Measurements from ENCODE around the gene CCDC152.
"Not testable (repeated sequence)": the region's sequence is repeated elsewhere in the genome, so short reads cannot be mapped to it uniquely, and the experiment has no call there.

CCDC152 gene

DNA sequence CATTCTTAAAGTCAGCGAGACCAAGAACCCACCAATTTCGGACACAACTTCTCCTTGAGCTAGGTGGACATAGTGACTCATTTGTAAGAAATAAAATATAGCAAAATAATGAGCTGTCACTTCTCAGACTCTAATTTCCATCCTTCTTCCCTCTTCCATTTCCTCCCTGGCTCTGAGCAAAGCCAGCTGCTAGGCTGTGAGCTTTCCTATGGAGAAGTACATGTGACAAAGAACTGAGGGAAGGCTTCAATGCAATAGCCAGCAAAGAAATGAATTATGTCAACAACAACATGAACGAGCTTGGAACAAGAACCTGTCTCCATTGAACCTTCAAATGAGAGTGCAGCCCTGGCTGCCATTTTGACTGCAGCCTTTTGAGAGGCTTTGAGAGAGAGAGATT lies 81.0 kb downstream of the CCDC152 start:
- no peaks in the 10 kb centered on the region for H3K27me3 Mint-ChIP-seq
- H3K27ac Mint-ChIP-seq: no peak overlapping the region
- peaks cover 23% of the 10 kb centered on the region for H3K9me3 Mint-ChIP-seq
- no peak overlapping the region for H3K4me3 Mint-ChIP-seq
- no peaks in the 10 kb centered on the region for H3K36me3 Mint-ChIP-seq (ENCODE audit: low read depth)
- H3K4me1 Mint-ChIP-seq (ENCODE audit: low read depth): peaks cover 15% of the 10 kb centered on the region
- intact Hi-C loops (cut with micrococcal nuclease): no loop called here

DNA sequence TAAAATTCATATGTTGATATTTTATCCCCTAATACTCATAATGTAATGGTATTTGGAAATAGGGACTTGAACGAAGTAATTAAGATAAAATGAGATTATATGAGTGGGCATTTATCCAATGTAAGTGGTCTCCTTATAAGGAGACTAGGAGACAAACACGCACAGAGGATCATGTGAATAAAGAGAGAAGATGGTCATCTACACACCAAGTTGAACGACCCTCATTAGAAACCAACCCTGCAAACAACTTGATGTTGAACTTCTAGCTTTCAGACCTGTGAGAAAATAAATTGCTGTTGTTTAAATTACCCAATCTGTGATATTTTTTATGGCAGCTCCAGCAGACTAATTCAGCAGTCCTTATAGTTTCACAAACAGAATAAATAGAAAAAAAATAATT lies 82.6 kb downstream of the CCDC152 start:
- no peak overlapping the region for H3K27ac Mint-ChIP-seq
- intact Hi-C loops (cut with micrococcal nuclease): no loop called here

DNA sequence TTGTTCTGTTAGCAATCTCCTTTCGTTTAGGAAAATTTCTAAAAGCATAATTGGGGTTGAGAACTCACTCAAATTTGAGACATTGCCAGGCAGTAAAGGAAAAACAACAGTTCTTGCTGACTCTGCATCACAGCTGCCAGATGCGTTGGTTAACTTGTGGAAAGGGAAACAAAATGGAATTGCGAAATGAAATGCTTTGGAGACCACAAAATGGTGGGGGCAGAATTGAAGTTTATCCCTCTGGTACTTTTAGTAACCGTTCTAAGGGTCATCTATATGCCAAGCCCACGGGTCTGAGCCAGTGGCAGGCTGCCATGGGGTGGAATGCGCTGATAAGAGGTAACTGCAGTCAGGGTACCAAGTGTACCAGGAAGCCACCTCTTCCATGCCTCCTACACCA lies 83.7 kb downstream of the CCDC152 start:
- no peaks in the 10 kb centered on the region for H3K36me3 Mint-ChIP-seq (ENCODE audit: low read depth)
- peaks cover 15% of the 10 kb centered on the region for H3K4me1 Mint-ChIP-seq (ENCODE audit: low read depth)
- intact Hi-C loops (cut with micrococcal nuclease): no loop called here
- H3K9me3 Mint-ChIP-seq: peaks cover 6% of the 10 kb centered on the region
- no peaks in the 10 kb centered on the region for H3K27me3 Mint-ChIP-seq
- no peak overlapping the region for H3K4me3 Mint-ChIP-seq
- peak overlapping the region; percentile 43 for H3K27ac Mint-ChIP-seq

More for the DNA sequence above, 82.6 kb downstream of the CCDC152 start:
- Mint-ChIP-seq H3K36me3 (ENCODE audit: low read depth) (no peaks in the 10 kb centered on the region), H3K27me3 (no peaks in the 10 kb centered on the region), H3K9me3 (peaks cover 17% of the 10 kb centered on the region), H3K4me1 (ENCODE audit: low read depth) (peaks cover 15% of the 10 kb centered on the region), H3K4me3 (no peak overlapping the region)

DNA sequence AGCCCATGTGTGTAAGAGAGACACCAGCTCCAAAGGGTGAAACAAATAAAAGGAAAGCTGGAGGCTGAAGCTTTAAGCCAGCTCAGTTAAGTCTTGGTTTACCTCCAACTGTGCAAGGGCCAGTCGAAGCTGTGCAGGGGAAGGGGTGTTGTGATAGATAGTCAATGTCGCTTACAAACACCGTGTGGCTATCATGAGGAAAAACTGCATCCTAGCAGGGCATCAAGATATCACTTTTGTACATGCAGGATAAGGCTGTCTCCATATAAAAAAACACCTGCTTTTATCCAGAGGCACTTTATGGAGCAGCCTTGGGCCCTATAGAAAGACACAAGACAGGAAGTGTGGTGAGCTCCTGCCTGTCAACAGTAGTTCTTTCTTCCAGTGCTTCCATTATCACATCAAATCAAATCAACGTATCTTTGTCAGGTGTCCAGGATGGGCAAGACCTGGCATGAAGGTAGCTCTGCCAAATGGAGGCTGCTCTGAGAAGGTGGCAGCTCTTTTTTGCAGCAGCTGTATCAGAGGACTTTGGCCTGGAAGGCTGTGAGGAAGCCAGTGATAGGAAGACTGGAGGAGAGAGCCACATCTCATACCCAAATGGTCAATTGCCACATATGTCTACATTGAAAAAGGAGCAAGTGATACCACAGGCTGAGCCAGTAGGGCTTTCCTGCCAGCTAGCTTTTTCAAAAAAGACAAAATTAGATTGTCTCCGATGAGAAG lies 84.4 kb downstream of the CCDC152 start:
- Mint-ChIP-seq H3K36me3 (ENCODE audit: low read depth) (no peaks in the 10 kb centered on the region), H3K4me3 (no peak overlapping the region), H3K27ac (peak overlapping the region; percentile 43), H3K4me1 (ENCODE audit: low read depth) (peaks cover 15% of the 10 kb centered on the region), H3K9me3 (no peaks in the 10 kb centered on the region), H3K27me3 (no peaks in the 10 kb centered on the region)
- intact Hi-C loops (cut with micrococcal nuclease): no loop called here

DNA sequence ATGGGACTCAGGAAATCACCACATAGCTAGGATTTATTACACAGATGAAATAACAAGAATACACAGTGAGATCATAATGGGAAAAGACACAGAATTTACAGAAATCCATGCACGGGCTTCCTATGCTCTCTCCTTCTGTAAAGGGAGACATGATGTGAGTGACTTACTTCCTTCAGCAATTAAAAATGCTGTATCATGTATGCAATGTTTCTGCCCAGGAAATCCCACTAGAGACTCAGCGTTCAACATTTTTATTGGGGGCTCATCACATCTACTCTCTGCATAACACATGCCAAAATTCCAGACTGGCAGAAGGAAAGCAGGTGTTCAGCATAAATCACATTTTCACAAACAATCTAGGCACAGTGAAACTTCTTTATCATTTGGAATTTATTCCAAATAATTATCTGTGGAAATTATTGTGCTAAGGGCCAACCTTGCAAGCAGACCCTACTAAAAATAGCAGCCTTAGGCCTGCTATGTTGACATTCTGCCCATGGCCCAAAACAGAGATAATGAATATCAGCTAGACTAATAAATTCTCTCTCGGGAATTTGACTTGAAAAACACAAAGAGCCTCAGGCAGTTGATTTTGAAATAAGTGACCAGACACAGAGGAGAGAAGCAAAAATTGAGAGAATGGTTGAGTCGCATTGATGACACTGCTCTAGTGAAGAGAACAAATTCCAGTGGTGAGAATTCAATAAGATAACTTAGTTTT lies 86.5 kb downstream of the CCDC152 start:
- H3K4me3 Mint-ChIP-seq: no peak overlapping the region
- H3K9me3 Mint-ChIP-seq: no peaks in the 10 kb centered on the region
- no peaks in the 10 kb centered on the region for H3K27me3 Mint-ChIP-seq
- intact Hi-C loops (cut with micrococcal nuclease): no loop called here
- H3K4me1 Mint-ChIP-seq (ENCODE audit: low read depth): peaks cover 13% of the 10 kb centered on the region
- H3K27ac Mint-ChIP-seq: no peak overlapping the region
- H3K36me3 Mint-ChIP-seq (ENCODE audit: low read depth): no peaks in the 10 kb centered on the region

DNA sequence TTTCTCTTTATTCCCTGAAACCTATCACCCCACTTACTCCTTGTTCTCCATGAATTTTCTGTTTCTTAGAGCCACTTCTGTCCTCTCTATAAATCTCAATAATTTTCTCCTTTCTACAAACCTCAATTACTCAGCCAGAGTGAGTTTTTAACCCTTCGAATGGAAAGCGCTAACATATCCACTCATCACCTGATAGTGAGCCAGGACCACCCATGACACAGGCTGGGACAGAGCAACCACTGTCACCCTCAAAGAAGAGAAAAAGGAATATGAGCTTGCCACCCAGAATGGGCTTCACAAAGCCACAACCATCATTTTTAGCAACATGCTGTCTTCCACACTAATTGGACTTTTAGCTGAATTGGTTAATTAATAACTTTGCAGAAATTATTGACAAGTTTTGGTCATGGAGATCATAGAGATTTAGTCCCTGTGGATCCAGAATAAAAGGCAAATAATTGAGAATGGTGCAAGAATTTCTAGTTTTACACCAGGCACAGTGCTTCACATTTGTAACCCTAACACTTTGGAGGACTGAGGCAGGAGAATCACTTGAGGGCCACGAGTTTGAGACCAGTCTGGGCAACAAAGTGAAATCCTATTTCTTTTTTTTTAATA lies 87.2 kb downstream of the CCDC152 start:
- no peaks in the 10 kb centered on the region for H3K9me3 Mint-ChIP-seq
- H3K36me3 Mint-ChIP-seq (ENCODE audit: low read depth): no peaks in the 10 kb centered on the region
- H3K4me3 Mint-ChIP-seq: no peak overlapping the region
- H3K4me1 Mint-ChIP-seq (ENCODE audit: low read depth): peaks cover 9% of the 10 kb centered on the region
- H3K27ac Mint-ChIP-seq: no peak overlapping the region
- H3K27me3 Mint-ChIP-seq: no peaks in the 10 kb centered on the region
- intact Hi-C loops (cut with micrococcal nuclease): no loop called here

DNA sequence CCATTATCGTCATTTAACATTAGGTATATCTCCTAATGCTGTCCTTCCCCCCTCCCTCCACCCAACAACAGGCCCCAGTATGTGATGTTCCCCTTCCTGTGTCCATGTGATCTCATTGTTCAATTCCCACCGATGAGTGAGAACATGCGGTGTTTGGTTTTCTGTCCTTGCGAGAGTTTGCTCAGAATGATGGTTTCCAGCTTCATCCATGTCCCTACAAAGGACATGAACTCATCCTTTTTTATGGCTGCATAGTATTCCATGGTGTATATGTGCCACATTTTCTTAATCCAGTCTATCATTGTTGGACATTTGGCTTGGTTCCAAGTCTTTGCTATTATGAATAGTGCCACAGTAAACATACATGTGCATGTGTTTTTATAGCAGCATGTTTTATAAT lies 87.8 kb downstream of the CCDC152 start:
- H3K9me3 Mint-ChIP-seq; H3K36me3 Mint-ChIP-seq (ENCODE audit: low read depth); H3K4me1 Mint-ChIP-seq (ENCODE audit: low read depth); H3K4me3 Mint-ChIP-seq; H3K27me3 Mint-ChIP-seq; H3K27ac Mint-ChIP-seq; intact Hi-C loops (cut with micrococcal nuclease): not testable (repeated sequence)

DNA sequence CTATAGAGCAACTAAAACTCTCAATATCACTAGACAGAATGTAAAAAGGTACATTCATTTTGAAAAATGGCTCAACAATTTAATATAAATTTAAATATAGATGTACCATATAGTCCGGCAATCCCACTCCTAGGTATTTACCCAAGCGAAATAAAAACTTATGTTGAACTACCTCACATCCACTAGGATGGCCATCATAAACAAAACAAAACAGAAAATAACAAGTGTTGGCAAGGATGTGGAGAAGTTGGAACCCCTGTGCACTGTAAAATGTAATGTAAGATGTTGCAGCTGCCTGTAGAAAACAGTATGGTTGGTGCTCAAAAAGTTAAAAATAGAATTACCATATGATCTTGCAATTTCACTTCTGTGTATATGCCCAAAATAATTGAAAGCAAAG lies 91.9 kb downstream of the CCDC152 start:
- Mint-ChIP-seq H3K27me3 (no peaks in the 10 kb centered on the region), H3K9me3 (no peaks in the 10 kb centered on the region), H3K4me3 (no peak overlapping the region), H3K4me1 (ENCODE audit: low read depth) (peaks cover under 1% of the 10 kb centered on the region), H3K36me3 (ENCODE audit: low read depth) (no peaks in the 10 kb centered on the region), H3K27ac (no peak overlapping the region)
- intact Hi-C loops (cut with micrococcal nuclease): no loop called here

DNA sequence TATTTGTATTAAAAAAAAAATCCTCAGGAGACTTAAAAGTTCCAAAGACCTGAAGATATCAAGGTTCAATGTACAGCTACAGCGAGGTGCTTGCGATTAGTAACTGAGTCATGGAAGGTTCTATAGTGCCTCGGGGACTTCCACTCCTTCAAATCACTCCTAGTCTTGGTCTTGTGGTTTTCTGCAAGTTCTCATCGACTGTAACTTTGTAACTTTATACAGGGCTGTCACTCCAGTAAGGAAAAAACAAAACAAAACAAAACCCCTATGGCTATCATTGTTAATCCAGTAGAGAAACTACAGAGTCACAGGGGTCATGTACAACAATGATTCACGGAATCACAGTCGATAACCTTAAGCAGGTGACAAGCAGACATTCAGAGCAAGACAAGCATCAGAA lies 94.9 kb downstream of the CCDC152 start:
- Mint-ChIP-seq H3K4me3 (no peak overlapping the region), H3K4me1 (ENCODE audit: low read depth) (peaks cover 4% of the 10 kb centered on the region), H3K27me3 (no peaks in the 10 kb centered on the region)

More for the DNA sequence above, 94.9 kb downstream of the CCDC152 start:
- no peaks in the 10 kb centered on the region for H3K36me3 Mint-ChIP-seq (ENCODE audit: low read depth)
- H3K9me3 Mint-ChIP-seq: no peaks in the 10 kb centered on the region
- no peak overlapping the region for H3K27ac Mint-ChIP-seq
- intact Hi-C loops (cut with micrococcal nuclease): no loop called here

Data from dendritic cell treated with granulocyte-macrophage colony-stimulating factor and Interleukin-4, amounts not matched to agents 40 ng/mL and 50 ng/mL, for 4 days (primary cell).